HG02870 (cell line): ENCODE results near the gene CDCA5.
"Not testable (repeated sequence)": the region's sequence is repeated elsewhere in the genome, so short reads cannot be mapped to it uniquely, and the experiment has no call there.

Source experiments
- ATAC-seq: cut with Tn5 transposase; IDR thresholded peaks from one replicate; pipeline ENCODE4 v1.9.1; 2021; ENCODE audit warnings: mild to moderate bottlenecking, moderate library complexity; ENCODE audit not compliant: unreplicated experiment

Gene CDCA5

DNA sequence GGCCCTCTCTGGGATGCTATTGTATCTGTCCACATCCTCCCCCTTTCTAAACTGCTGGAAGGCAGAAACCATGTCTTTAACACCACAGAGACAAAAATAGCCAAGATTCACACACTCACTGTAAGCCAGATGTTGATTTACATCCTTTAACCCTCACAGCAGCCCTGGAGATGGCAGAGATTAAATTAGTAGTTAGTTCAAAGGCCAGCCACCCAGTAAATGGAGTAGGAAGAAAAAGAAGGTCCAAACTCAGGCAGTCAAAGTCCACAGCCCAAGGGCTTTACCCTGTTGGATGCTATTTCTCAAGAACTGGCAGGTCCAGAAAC lies 35.8 kb upstream of the CDCA5 start:
- ATAC-seq, result no peak

GRCh38 chr11:65118891-65119669 lies 35.2 kb upstream of the CDCA5 start:
- ATAC-seq, result not testable (repeated sequence)

GRCh38 chr11:65118097-65118837 lies 34.4 kb upstream of the CDCA5 start:
- no peak for ATAC-seq

GRCh38 chr11:65117206-65118096 lies 33.6 kb upstream of the CDCA5 start, which contains the start of gene ZNHIT2:
Gene ZNHIT2, minus strand, starts transcription at chr11:65117701. Its CDS starts 48 bp downstream, at chr11:65117653.
- ATAC-seq, result peak; percentile 52

DNA sequence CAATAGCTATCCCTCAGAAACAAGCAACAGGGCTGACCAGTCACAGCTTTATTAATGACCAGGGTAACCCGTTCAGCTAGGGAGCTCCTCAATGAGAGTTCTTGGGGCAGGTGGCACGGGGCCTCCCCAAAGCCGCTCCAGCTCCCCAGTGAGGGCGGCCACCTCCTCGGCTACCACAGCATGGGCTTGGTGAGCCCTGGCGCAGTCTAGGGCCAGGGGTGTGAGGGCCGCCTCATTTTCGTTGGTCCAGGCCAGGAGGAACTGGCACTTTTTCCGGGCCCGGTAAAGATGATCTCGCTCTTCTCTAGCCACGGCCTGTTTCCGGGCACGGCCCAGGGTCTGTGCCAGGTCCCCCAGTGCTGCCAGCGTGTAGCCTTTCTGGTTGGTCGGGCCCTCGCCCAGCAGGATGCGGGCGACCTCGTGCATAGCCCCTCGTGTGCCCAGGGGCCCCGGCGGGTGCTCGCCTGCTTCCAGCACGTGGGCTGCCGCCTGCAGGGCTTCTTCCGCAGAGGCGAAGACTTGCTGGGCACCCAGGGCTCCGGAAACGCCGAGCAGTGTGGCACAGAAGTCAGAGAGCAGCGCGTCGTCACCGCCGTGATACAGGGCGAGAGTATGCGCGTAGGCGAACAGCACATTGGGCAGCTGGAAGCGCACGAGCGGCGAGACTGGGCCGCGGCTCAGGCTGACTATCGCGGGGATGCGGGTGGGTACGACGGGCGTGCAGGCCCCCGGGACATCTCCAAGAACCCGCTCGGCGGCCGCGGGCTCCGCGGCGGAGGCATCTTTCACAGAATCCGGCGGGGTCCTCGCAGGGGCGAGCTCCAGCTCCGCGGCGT lies 32.7 kb upstream of the CDCA5 start:
- no peak for ATAC-seq

DNA sequence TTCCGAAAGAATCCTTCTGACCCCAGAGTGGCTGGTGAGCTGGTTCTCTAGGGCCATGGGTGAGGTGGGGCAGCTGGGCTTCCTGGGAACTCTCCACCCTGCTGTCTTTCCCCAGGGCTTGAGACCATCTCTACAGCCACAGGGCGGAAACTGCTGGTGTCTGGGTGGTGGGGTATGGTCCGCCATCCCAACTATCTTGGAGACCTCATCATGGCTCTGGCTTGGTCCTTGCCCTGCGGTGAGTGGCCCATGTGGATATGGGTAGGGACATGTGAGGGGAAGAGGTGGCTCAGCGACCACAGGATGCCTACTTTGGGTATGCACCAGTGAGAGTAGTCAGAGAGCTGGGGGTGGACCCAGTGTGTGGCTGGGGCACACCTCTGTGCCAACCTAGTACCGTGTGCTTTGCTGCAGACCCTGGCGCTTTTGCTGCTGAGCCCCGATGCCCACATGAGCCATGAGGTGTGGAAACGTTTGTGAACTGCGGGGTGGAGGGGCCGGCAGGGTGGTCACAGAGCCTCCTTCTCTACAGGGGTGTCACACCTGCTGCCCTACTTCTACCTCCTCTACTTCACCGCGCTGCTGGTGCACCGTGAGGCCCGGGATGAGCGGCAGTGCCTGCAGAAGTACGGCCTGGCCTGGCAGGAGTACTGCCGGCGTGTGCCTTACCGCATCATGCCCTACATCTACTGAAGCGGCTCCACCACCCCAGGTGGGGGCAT lies 31.7 kb upstream of the CDCA5 start:
- ATAC-seq, result no peak

GRCh38 chr11:65114538-65115171 lies 30.8 kb upstream of the CDCA5 start:
- ATAC-seq, result no peak

- ATAC-seq, result no peak
Observed at GRCh38 chr11:65113839-65114238, 30.0 kb upstream of the CDCA5 start.

DNA sequence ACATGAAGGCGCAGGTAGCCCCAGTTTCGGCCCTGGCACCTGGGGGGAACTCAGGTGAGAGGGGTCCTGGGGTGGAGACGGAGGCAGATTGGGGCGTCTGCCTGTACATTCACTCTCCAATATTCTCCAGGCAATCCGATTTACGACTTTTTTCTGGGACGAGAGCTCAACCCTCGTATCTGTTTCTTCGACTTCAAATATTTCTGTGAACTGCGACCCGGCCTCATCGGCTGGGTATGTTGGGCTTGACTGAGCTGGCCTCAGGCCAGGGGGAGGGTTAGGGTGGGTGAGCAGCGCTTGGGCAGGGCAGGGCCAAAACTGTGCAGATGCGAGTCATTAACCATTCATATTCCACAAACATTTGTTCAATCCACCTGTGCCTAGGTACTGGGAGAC lies 29.5 kb upstream of the CDCA5 start:
- no peak for ATAC-seq

DNA sequence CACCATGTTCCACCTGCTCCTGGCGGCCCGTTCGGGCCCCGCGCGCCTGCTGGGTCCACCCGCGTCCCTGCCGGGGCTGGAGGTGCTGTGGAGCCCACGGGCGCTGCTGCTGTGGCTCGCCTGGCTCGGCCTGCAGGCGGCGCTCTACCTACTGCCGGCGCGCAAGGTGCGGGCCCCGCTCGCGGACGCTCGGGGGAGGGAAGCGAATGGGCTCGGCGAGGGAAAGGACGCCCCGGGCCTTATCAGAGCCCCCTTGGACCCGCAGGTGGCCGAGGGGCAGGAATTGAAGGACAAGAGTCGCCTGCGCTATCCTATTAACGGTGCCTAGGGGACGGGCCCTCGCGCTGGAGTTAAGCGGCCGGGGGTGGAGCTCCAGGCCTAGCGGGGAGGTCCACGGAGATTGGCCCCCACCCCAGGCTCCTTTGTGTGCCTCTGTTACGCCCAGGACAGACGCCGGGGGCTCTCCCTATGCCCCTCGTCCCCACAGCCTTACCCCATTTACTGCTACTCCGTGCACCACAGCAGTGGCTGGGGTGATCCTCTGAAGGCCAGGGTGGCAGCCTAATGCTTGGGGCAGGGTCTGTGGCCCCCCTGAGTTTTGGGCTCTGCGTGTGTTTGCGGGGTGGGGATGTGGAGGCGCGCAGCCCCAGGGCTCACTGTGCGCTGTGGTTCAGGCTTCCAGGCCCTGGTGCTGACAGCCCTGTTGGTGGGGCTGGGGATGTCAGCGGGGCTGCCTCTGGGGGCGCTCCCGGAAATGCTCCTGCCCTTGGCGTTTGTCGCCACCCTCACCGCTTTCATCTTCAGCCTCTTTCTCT lies 28.9 kb upstream of the CDCA5 start:
- peak; percentile 32 for ATAC-seq

GRCh38 chr11:65111744-65112545 lies 28.1 kb upstream of the CDCA5 start, which contains the start of gene TM7SF2:
Gene TM7SF2, plus strand, starts transcription at chr11:65111872. Its CDS starts 144 bp downstream, at chr11:65112016.
- ATAC-seq, result peak; percentile 53

GRCh38 chr11:65111159-65111743 lies 27.4 kb upstream of the CDCA5 start:
- no peak for ATAC-seq

DNA sequence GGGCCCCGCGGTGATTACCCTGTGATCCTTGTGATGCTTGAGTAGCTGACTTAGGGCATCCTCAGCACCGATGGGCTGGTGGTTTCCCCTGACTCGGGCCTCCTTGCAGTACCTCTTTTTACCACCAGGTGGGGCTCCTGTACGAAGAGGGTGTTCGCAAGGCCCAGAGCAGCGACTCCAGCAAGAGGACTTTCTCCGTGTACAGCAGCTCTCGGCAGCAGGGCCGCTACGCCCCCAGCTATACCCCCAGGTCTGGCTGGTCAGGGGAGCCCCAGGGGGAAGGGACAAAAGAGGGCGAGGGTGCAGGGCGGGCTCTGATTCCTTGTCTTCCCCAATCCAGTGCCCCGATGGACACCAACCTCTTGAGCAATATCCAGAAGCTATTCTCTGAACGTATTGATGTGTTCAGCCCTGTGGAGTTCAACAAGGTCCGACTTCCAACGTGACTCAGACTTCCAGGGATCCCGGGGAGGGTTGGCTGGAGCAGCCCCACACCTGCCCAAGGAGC lies 26.6 kb upstream of the CDCA5 start:
- ATAC-seq, result no peak

DNA sequence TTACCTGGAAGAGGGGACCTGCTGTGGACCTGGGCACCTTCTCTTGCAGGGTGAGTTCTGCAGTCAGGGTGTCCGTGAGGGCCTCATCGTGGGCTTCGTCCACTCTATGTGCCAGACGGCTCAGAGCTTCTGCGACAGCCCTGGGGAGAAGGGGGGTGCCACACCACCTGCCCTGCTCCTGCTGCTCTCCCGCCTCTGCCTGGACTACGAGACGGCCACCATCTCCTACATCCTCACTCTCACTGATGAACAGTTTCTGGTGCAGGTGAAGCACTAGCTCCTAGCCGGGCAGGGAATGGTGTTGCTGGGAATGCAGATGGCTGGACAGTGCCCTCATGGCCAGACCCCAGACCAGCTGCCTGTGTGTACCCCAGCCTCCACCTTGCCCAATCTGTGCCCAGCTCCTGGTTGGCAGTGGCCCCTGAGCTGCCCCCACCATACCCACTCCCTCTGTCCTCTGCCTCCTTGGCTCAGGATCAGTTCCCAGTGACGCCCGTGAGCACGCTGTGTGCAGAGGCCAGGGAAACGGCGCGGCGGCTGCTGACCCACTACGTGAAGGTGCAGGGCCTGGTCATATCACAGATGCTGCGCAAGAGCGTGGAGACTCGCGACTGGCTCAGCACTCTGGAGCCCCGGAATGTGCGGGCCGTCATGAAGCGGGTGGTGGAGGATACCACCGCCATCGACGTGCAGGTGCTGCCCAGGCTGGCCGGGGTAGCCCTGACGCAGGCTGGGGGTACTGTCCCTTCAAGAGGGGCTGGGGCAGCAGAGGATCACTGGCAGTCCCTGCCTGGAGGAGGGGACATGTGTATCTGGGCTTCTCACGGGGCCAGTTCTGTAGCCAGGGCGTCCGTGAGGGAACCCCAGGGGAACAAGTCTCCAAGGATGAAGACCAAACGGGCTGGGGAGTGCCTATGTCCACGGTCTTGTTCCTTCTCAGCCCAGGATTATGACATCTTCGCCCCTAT lies 25.7 kb upstream of the CDCA5 start:
- ATAC-seq, result no peak

DNA sequence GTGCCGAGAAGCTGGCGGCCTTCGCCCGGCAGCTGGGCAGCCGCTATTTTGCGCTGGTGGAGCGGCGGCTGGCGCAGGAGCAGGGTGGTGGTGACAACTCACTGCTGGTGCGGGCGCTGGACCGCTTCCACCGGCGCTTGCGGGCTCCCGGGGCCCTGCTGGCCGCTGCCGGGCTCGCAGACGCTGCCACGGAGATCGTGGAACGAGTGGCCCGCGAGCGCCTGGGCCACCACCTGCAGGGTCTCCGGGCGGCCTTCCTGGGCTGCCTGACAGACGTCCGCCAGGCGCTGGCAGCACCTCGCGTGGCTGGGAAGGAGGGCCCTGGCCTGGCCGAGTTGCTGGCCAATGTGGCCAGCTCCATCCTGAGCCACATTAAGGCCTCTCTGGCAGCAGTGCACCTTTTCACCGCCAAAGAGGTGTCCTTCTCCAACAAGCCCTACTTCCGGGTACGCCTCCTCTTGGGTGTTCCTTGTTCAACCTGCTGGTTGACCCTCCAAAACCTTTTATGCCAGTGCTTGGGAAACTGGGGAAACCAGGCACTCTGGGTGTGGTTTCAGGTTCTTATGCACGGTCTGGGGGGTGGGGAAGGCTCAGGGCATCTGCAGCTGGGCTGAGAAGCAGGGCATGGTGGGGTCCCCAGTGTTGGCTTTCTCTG lies 24.8 kb upstream of the CDCA5 start:
- no peak for ATAC-seq
